ENCODE results near the gene PMEPA1. TPM values are rescaled to one million over a fixed set of nuclear protein-coding genes. Genes with fewer than 3 reads are reported as not detected.

The PMEPA1 gene
- total and polyA plus RNA-seq, 3 experiments from 2014 or later: 0.30 to 4.4 (median 3.8) TPM

DNA sequence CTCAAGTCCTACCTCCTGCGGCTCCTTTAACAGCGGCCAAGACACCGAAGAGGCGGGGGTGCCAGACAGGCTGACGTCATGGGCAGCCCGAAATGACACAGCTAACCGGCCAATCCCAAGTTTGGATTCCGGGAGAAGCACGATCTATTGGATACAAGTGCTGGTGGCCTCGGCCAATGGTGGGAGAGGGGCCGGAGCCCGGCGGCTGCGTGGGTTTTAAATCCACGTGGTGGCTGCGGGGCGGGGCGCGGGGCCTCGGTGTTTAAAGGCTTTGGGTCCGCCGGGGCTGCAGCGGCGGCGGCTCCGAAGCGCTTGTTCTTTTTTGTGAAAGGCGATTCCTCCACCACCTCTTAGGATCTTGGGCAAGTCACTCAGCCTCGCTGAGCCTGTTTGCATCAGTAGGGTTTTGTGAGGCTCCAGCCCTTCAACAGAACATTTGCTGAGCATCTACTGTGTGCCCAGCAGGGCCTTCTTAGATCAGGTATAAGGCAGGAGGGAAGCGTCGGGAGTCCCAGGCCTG lies 8.7 kb upstream of the PMEPA1 start:
- Histone ChIP-seq H3K27me3 (ENCODE audit: insufficient read depth, low read length, poor library complexity, severe bottlenecking) (no peaks in the 10 kb centered on the region), H3K9me3 (ENCODE audit: low read length) (no peaks in the 10 kb centered on the region), H3K36me3 (ENCODE audit: insufficient read depth, low read length) (no peaks in the 10 kb centered on the region), H3K27ac (ENCODE audit: low read depth, low read length) (no peak overlapping the region), H3K4me1 (ENCODE audit: insufficient read depth, low read length) (peaks cover 5% of the 10 kb centered on the region), H3K4me3 (ENCODE audit: low read length) (peak overlapping the region; percentile 33)
- Mint-ChIP-seq H3K27ac (peak overlapping the region in 7 of 8 donors; percentile 70 to 91 (median 88)), H3K27me3 (peaks cover 6 to 24% of the 10 kb centered on the region in 2 donors), H3K4me1 (peaks cover 9 to 15% (median 15%) of the 10 kb centered on the region in 3 donors), H3K4me3 (peak overlapping the region; percentile 65 to 85 (median 73)), H3K9me3 (no peaks in the 10 kb centered on the region), H3K36me3 (no peaks in the 10 kb centered on the region)
- POLR2A ChIA-PET: interaction anchor here (0.6 to 1.3 kb wide), 2 partner anchors 9 to 22 kb away, joined by 3 to 4 read pairs; partner anchors contain the start of gene PMEPA1
- DNase-seq: peak; percentile 84 to 92 (median 89)
- CTCF ChIA-PET: no interaction called here

GRCh38 chr20:57717797-57718196 lies 8.0 kb upstream of the PMEPA1 start:
- ChIA-PET CTCF (no interaction called here), POLR2A (interaction anchor here (0.6 to 1.3 kb wide), 2 partner anchors 8 to 22 kb away, joined by 3 to 4 read pairs; partner anchors contain the start of gene PMEPA1)
- Mint-ChIP-seq H3K9me3 (no peaks in the 10 kb centered on the region), H3K27me3 (peaks cover 6 to 26% of the 10 kb centered on the region in 2 donors), H3K36me3 (no peaks in the 10 kb centered on the region), H3K4me3 (peak overlapping the region in 2 of 7 donors; percentile 11 to 24), H3K27ac (peak overlapping the region in 7 of 8 donors; percentile 1 to 91 (median 70)), H3K4me1 (peaks cover 9 to 15% (median 15%) of the 10 kb centered on the region in 3 donors)
- no peaks in the 10 kb centered on the region for H3K9me3 ChIP-seq (ENCODE audit: low read length)
- no peak overlapping the region for H3K4me3 ChIP-seq (ENCODE audit: low read length)
- H3K36me3 ChIP-seq (ENCODE audit: insufficient read depth, low read length): no peaks in the 10 kb centered on the region
- peaks cover 5% of the 10 kb centered on the region for H3K4me1 ChIP-seq (ENCODE audit: insufficient read depth, low read length)
- no peak overlapping the region for H3K27ac ChIP-seq (ENCODE audit: low read depth, low read length)
- DNase-seq: no peak
- no peaks in the 10 kb centered on the region for H3K27me3 ChIP-seq (ENCODE audit: insufficient read depth, low read length, poor library complexity, severe bottlenecking)

- Histone ChIP-seq H3K4me1 (ENCODE audit: insufficient read depth, low read length) (peaks cover 6% of the 10 kb centered on the region), H3K9me3 (ENCODE audit: low read length) (no peaks in the 10 kb centered on the region), H3K27me3 (ENCODE audit: insufficient read depth, low read length, poor library complexity, severe bottlenecking) (no peaks in the 10 kb centered on the region), H3K27ac (ENCODE audit: low read depth, low read length) (no peak overlapping the region), H3K4me3 (ENCODE audit: low read length) (no peak overlapping the region), H3K36me3 (ENCODE audit: insufficient read depth, low read length) (no peaks in the 10 kb centered on the region)
- POLR2A ChIA-PET: no interaction called here
- DNase-seq: no peak
- Mint-ChIP-seq H3K4me3 (no peak overlapping the region), H3K27me3 (peaks cover 12 to 23% of the 10 kb centered on the region in 2 donors), H3K4me1 (peaks cover 9 to 19% (median 15%) of the 10 kb centered on the region in 3 donors), H3K36me3 (no peaks in the 10 kb centered on the region), H3K27ac (peak overlapping the region in 6 of 8 donors; percentile 58 to 91 (median 86)), H3K9me3 (no peaks in the 10 kb centered on the region)
- CTCF ChIA-PET: no interaction called here
Observed at GRCh38 chr20:57716901-57717300, 7.1 kb upstream of the PMEPA1 start.

DNA sequence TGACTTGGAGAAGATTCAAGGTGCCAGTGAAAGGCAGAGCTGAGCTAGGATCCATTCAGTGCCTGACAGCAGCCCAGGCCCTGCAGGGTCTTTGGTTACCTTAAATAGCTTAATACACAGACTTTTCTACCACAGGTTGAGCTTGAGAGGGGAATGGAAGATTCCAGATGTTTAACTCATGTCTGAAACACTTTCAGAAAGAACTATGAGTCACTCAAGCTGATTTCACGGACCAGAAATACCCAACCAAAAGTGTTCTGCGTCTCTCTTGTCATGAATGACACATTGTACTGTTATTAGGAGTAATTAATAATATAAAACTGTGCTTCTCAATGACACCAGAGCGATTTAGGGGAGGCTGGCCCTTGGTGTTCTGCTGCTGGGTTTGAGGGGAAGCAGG lies 6.4 kb upstream of the PMEPA1 start:
- DNase-seq: no peak
- Mint-ChIP-seq H3K9me3 (no peaks in the 10 kb centered on the region), H3K4me3 (no peak overlapping the region), H3K27ac (peak overlapping the region in 4 of 8 donors; percentile 40 to 91 (median 71)), H3K4me1 (peaks cover 9 to 21% (median 15%) of the 10 kb centered on the region in 3 donors), H3K27me3 (peaks cover 15 to 19% of the 10 kb centered on the region in 2 donors), H3K36me3 (no peaks in the 10 kb centered on the region)
- POLR2A ChIA-PET: no interaction called here
- H3K27ac ChIP-seq (ENCODE audit: low read depth, low read length): no peak overlapping the region
- H3K27me3 ChIP-seq (ENCODE audit: insufficient read depth, low read length, poor library complexity, severe bottlenecking): no peaks in the 10 kb centered on the region
- H3K9me3 ChIP-seq (ENCODE audit: low read length): no peaks in the 10 kb centered on the region
- H3K36me3 ChIP-seq (ENCODE audit: insufficient read depth, low read length): no peaks in the 10 kb centered on the region
- H3K4me1 ChIP-seq (ENCODE audit: insufficient read depth, low read length): peaks cover 12% of the 10 kb centered on the region
- H3K4me3 ChIP-seq (ENCODE audit: low read length): no peak overlapping the region
- CTCF ChIA-PET: no interaction called here

DNA sequence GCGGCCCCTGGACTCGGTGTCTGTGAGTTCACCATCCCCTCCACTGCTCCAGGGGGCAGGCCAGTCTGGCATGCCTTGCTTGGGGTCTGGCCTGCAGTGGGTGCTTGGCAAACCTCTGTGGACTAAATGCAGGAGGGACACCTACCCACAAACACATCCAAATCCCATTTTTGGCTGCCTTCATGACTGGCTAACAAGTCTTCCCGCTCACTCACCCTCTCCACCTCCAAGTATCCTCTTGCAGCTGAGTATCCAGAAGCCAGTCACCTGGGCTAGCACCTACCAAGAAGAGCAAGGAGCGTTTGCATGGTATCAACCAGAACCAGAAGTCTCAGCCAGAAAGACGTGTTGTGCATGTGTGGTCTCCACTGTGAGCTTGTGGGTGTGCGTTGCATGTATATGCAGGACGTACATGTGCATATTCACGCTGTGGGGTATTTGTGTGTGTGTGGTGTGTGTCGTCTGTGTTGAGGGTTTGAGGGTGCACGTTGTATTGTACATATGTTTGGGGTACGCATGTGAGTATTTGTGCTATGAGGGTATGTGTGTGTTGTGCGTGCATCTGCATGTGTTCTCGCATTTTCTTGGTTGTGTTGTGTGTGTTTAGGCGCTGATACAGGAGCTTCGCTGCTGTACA lies 5.6 kb upstream of the PMEPA1 start:
- ChIA-PET CTCF (no interaction called here), POLR2A (no interaction called here)
- Mint-ChIP-seq H3K27ac (peak overlapping the region in 4 of 8 donors; percentile 42 to 91 (median 71)), H3K4me1 (peaks cover 17 to 29% (median 24%) of the 10 kb centered on the region in 3 donors), H3K36me3 (peaks cover 0 to 2% (median 0%) of the 10 kb centered on the region in 3 donors), H3K4me3 (no peak overlapping the region), H3K27me3 (peaks cover 20 to 24% of the 10 kb centered on the region in 2 donors), H3K9me3 (no peaks in the 10 kb centered on the region)
- H3K36me3 ChIP-seq (ENCODE audit: insufficient read depth, low read length): no peaks in the 10 kb centered on the region
- H3K27me3 ChIP-seq (ENCODE audit: insufficient read depth, low read length, poor library complexity, severe bottlenecking): peaks cover 1% of the 10 kb centered on the region
- H3K4me1 ChIP-seq (ENCODE audit: insufficient read depth, low read length): peaks cover 17% of the 10 kb centered on the region
- no peak for DNase-seq
- no peak overlapping the region for H3K4me3 ChIP-seq (ENCODE audit: low read length)
- no peak overlapping the region for H3K27ac ChIP-seq (ENCODE audit: low read depth, low read length)
- no peaks in the 10 kb centered on the region for H3K9me3 ChIP-seq (ENCODE audit: low read length)

DNA sequence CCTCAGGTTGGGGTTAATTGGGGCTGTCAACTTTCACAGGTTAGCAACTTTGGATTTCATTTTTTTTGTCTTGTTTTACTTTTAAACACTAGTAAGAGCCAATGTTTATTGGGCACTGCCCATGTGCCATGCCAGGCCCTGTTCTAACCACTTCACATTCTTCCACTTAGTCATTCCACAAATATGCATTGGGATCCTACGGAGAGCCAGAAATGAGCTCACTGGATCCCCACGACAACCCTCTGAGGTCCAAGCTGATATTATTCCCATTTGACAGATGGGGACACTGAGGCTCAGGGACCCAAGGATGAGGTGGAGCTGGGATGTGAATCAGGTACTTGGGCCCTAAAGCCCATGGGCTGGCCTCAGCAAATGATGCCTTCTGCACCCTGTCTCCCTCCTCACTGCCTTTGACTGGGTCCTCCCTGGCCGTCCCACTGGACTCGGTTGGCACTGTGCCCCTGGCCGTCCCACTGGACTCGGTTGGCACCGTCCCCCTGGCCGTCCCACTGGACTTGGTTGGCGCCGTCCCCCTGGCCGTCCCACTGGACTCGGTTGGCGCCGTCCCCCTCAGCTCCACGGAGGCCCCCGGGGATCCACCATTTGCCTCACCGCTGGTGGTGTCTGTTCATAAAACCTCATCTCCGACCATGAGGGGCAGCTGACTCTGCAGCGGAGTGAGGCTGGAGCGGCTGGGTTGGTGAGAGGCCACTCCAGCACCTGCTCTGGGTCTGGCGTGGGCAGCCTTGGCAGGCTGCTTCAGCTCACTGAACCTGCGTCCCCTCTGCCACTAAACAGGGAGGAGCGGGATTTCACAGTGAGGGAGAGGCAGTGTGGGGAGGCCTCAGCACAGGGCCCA lies 4.8 kb upstream of the PMEPA1 start:
- no peaks in the 10 kb centered on the region for H3K9me3 ChIP-seq (ENCODE audit: low read length)
- no peak for DNase-seq
- peaks cover 4% of the 10 kb centered on the region for H3K27me3 ChIP-seq (ENCODE audit: insufficient read depth, low read length, poor library complexity, severe bottlenecking)
- H3K4me3 ChIP-seq (ENCODE audit: low read length): no peak overlapping the region
- ChIA-PET CTCF (no interaction called here), POLR2A (no interaction called here)
- no peaks in the 10 kb centered on the region for H3K36me3 ChIP-seq (ENCODE audit: insufficient read depth, low read length)
- no peaks in the 10 kb centered on the region for H3K9me3 Mint-ChIP-seq
- H3K27ac ChIP-seq (ENCODE audit: low read depth, low read length): no peak overlapping the region
- peaks cover 17% of the 10 kb centered on the region for H3K4me1 ChIP-seq (ENCODE audit: insufficient read depth, low read length)
- peak overlapping the region in 1 of 8 donors; percentile 72 for H3K27ac Mint-ChIP-seq
- H3K36me3 Mint-ChIP-seq: peaks cover 0 to 4% (median 0%) of the 10 kb centered on the region in 3 donors
- H3K4me1 Mint-ChIP-seq: peaks cover 18 to 31% (median 25%) of the 10 kb centered on the region in 3 donors
- H3K27me3 Mint-ChIP-seq: peaks cover 20 to 24% of the 10 kb centered on the region in 2 donors
- H3K4me3 Mint-ChIP-seq: peak overlapping the region in 1 of 7 donors; percentile 50

DNA sequence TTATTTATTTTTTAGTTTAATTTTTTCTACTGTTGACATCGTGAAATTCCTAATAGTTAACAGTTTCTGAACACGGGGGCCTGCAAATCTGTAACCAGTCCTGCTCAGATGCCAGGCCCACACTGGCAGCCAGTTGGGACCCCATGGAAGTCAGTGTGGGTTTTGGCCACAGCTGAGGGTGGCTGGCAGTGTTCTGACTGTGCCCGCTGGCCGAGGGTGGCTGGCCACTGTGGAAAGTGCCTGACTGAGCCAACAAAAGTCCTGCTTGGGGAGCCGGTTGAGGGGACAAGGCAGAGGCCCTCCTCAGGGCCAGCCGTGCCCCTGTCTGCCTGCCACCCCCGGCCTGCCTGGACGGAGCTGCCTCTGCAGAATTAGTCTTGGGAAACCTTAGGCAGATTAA lies 4.1 kb upstream of the PMEPA1 start:
- Histone ChIP-seq H3K9me3 (ENCODE audit: low read length) (no peaks in the 10 kb centered on the region), H3K4me1 (ENCODE audit: insufficient read depth, low read length) (peaks cover 15% of the 10 kb centered on the region), H3K27me3 (ENCODE audit: insufficient read depth, low read length, poor library complexity, severe bottlenecking) (peaks cover 4% of the 10 kb centered on the region), H3K36me3 (ENCODE audit: insufficient read depth, low read length) (no peaks in the 10 kb centered on the region), H3K27ac (ENCODE audit: low read depth, low read length) (no peak overlapping the region), H3K4me3 (ENCODE audit: low read length) (no peak overlapping the region)
- H3K4me1 Mint-ChIP-seq: peaks cover 17 to 29% (median 22%) of the 10 kb centered on the region in 3 donors
- peak overlapping the region in 1 of 7 donors; percentile 50 for H3K4me3 Mint-ChIP-seq
- ChIA-PET CTCF (no interaction called here), POLR2A (no interaction called here)
- no peak for DNase-seq
- H3K27me3 Mint-ChIP-seq: peaks cover 20 to 24% of the 10 kb centered on the region in 2 donors
- H3K36me3 Mint-ChIP-seq: peaks cover 0 to 4% (median 0%) of the 10 kb centered on the region in 3 donors
- peak overlapping the region in 1 of 8 donors; percentile 72 for H3K27ac Mint-ChIP-seq
- H3K9me3 Mint-ChIP-seq: no peaks in the 10 kb centered on the region

Measured in CD8-positive, alpha-beta memory T cell (primary cell).